Measurements from ENCODE around the gene FN3KRP.

DNA sequence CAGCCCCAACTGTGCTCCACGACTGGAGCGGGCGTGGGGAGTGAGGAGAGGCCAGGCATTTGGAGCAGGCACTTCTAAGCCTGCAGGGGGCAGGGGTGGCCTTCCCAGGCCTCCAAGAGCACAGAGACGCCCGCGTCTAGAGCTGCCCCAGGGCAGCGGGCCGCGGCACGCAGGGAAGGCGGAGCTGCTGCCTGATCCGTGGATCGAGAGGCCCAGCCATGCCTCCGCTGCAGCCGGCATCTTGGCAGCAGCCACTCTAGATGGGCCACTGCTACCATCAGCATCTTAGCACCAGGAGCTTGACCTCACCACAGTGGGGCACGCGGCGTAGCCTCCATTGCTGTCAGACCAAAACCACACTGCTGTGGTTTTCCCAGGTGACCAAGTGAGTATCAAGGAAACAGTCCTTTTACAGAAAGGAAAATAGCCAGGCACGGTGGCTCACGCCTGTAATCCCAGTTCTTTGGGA, 47.8 kb upstream of the FN3KRP start:
- TF ChIP-seq POLR2AphosphoS5 (IDR thresholded peaks at IDR 0.05) (no peak), EP300 (IDR thresholded peaks at IDR 0.05) (no peak)

Measured in gastroesophageal sphincter (tissue), 2 donors.